CD8-positive, alpha-beta memory T cell (primary cell): Measurements from ENCODE around the gene ESYT3. TPM values are rescaled to one million over a fixed set of nuclear protein-coding genes. Genes with fewer than 3 reads are reported as not detected.
"Not testable (repeated sequence)": the region's sequence is repeated elsewhere in the genome, so short reads cannot be mapped to it uniquely, and the experiment has no call there.

Experiments used
- CTCF ChIA-PET: fragments of 350-600 bp; sonication (Branson Sonifier 250); formaldehyde crosslinking; loops from one replicate; lab custom pipeline; 2021; ENCODE audit warnings: antibody characterized with exemption; lab: Charles Lee
- POLR2A ChIA-PET: fragments of 350-600 bp; sonication (Branson Sonifier 250); formaldehyde crosslinking; loops from one replicate; lab custom pipeline; 2021; ENCODE audit warnings: antibody characterized with exemption; lab: Charles Lee
- DNase-seq, 5 donors: peaks; one replicate each; pipeline versions ENCODE4 v3.0.0 to v3.0.0-alpha.2; 2020 to 2022; ENCODE audit warnings: mixed read lengths in 1 of 5
- H3K27ac ChIP-seq: one replicate; pipeline ENCODE4 v1.7.0; 2013; ENCODE audit warnings: low read depth, mild to moderate bottlenecking, low read length, moderate library complexity
- H3K27me3 ChIP-seq: 2 replicates; pipeline ENCODE4 v1.7.0; 2013; ENCODE audit warnings: low read length, mild to moderate bottlenecking; ENCODE audit not compliant: insufficient read depth, poor library complexity, severe bottlenecking
- H3K36me3 ChIP-seq: 2 replicates; pipeline ENCODE4 v1.7.0; 2013; ENCODE audit warnings: mild to moderate bottlenecking, low read length, moderate library complexity; ENCODE audit not compliant: insufficient read depth
- H3K4me1 ChIP-seq: 2 replicates; pipeline ENCODE4 v1.7.0; 2013; ENCODE audit warnings: mild to moderate bottlenecking, low read length, moderate library complexity; ENCODE audit not compliant: insufficient read depth
- H3K4me3 ChIP-seq: 2 replicates; pipeline ENCODE4 v1.7.0; 2013; ENCODE audit warnings: mild to moderate bottlenecking, low read length
- H3K9me3 ChIP-seq: 2 replicates; pipeline ENCODE4 v1.7.0; 2013; ENCODE audit warnings: mild to moderate bottlenecking, low read length
- H3K27ac Mint-ChIP-seq, 8 donors: one replicate each; pipeline ENCODE4 v1.8.0; 2020 to 2021; ENCODE audit warnings: mixed read lengths in 8 of 8, mild to moderate bottlenecking in 6 of 8, inconsistent platforms in 3 of 8, moderate library complexity in 3 of 8
- H3K27me3 Mint-ChIP-seq, 2 donors: one replicate each; pipeline ENCODE4 v1.8.0; 2020 to 2021; ENCODE audit warnings: mixed read lengths in 2 of 2, mild to moderate bottlenecking in 1 of 2, moderate library complexity in 1 of 2
- H3K36me3 Mint-ChIP-seq, 3 donors: one replicate each; pipeline ENCODE4 v1.8.0; 2020 to 2021; ENCODE audit warnings: mixed read lengths in 3 of 3, inconsistent platforms in 1 of 3, mild to moderate bottlenecking in 1 of 3
- H3K4me1 Mint-ChIP-seq, 3 donors: one replicate each; pipeline ENCODE4 v1.8.0; 2020 to 2021; ENCODE audit warnings: mixed read lengths in 3 of 3, inconsistent platforms in 1 of 3, mild to moderate bottlenecking in 1 of 3
- H3K4me3 Mint-ChIP-seq, 7 donors: one replicate each; pipeline ENCODE4 v1.8.0; 2020 to 2021; ENCODE audit warnings: mixed read lengths in 7 of 7, mild to moderate bottlenecking in 6 of 7, moderate library complexity in 4 of 7, inconsistent platforms in 2 of 7
- H3K9me3 Mint-ChIP-seq, 5 donors: one replicate each; pipeline ENCODE4 v1.8.0; 2020 to 2022; ENCODE audit warnings: mixed read lengths in 5 of 5, mild to moderate bottlenecking in 3 of 5, moderate library complexity in 2 of 5, inconsistent platforms in 1 of 5
- polyA plus RNA-seq: library from polyadenylated mRNA; unstranded; fragments of 300-500 nt; fragmentation: Illumina TruSeq; gene quantifications from one replicate; pipeline ENCODE4 v1.2.3, GENCODE V29; 2021
- total RNA-seq, 2 experiments: library from RNA; stranded (reverse); gene quantifications; one replicate each; pipeline ENCODE4 v1.2.3, GENCODE V29; 2021

ESYT3 gene
- total and polyA plus RNA-seq, 3 experiments from 2014 or later, result 0.07 TPM; not detected in 1

DNA sequence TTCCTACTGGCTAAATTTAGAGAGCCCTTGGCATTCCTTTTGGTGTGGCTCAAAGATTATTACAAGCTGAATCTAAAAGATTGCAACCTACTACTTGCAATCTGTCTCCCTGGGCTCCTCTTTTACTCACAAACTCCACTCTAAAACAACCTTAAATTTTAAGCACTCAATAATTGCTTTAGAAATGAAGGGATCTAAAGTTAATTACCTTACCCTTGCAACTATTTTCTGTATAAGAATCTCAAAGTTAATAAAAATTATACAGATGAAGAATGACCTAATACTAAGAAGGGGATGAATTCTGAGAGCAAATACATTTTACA is 60.2 kb downstream of the ESYT3 start:
- H3K4me1 Mint-ChIP-seq, result no peaks in the 10 kb centered on the region
- no peaks in the 10 kb centered on the region for H3K27me3 ChIP-seq
- H3K36me3 Mint-ChIP-seq, result peaks cover 12 to 48% (median 32%) of the 10 kb centered on the region in 3 donors
- DNase-seq, result no peak
- H3K4me3 Mint-ChIP-seq, result no peak overlapping the region
- peaks cover 16 to 31% (median 17%) of the 10 kb centered on the region in 5 donors for H3K9me3 Mint-ChIP-seq
- no peaks in the 10 kb centered on the region for H3K9me3 ChIP-seq
- ChIA-PET POLR2A (no interaction called here), CTCF (no interaction called here)
- peaks cover 0 to 7% of the 10 kb centered on the region in 2 donors for H3K27me3 Mint-ChIP-seq
- H3K27ac Mint-ChIP-seq, result peak overlapping the region in 1 of 8 donors; percentile 46
- H3K4me3 ChIP-seq, result no peak overlapping the region
- H3K27ac ChIP-seq, result no peak overlapping the region
- no peaks in the 10 kb centered on the region for H3K36me3 ChIP-seq
- H3K4me1 ChIP-seq, result no peaks in the 10 kb centered on the region

DNA sequence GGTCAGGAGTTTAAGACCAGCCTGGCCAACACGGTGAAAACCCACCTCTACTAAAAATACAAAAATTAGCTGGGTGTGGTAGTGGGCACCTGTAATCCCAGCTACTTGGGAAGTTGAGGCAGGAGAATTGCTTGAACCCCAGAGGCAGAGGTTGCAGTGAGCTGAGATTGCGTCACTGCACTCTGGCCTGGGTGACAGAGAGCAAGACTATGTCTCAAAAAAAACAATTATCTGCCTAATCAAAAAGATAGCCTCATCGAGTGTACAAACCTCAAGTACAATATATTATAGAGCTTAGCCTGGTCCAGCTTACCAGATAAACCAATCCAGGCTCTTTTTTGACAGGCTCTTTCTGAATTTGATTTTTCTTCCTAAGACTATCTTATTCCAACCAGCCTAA is 61.2 kb downstream of the ESYT3 start:
- H3K9me3 ChIP-seq, H3K4me1 ChIP-seq, H3K4me3 ChIP-seq, H3K36me3 ChIP-seq, POLR2A ChIA-PET, H3K27ac ChIP-seq, CTCF ChIA-PET, H3K27me3 ChIP-seq, DNase-seq, H3K4me3 Mint-ChIP-seq, H3K27ac Mint-ChIP-seq, H3K27me3 Mint-ChIP-seq, H3K4me1 Mint-ChIP-seq: not testable (repeated sequence)
- Mint-ChIP-seq H3K36me3 (peaks cover 14 to 51% (median 39%) of the 10 kb centered on the region in 3 donors), H3K9me3 (peaks cover 7 to 23% (median 13%) of the 10 kb centered on the region in 5 donors)

DNA sequence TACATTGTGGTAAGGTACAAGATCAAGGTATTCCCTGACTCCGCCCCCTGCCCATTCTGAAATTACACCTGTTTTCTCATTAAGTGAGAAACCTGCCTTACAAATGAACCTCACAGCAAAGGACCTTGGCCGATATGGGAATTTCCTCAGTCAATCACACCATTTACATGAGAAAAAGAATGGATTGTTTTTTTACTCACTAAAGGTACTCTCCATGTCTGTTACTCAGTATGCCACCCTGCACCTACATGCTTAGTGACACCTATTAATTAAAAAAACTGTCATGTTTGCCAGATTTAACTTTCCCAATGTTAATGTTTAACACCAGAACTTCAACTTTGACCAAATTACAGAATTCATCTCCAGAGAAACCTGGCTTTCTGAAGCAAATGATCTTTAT is 62.0 kb downstream of the ESYT3 start:
- Histone ChIP-seq H3K27ac (no peak overlapping the region), H3K9me3 (no peaks in the 10 kb centered on the region), H3K36me3 (no peaks in the 10 kb centered on the region), H3K27me3 (no peaks in the 10 kb centered on the region), H3K4me3 (no peak overlapping the region), H3K4me1 (no peaks in the 10 kb centered on the region)
- peak overlapping the region in 1 of 8 donors; percentile 43 for H3K27ac Mint-ChIP-seq
- peaks cover 14 to 44% (median 39%) of the 10 kb centered on the region in 3 donors for H3K36me3 Mint-ChIP-seq
- DNase-seq, result no peak
- H3K4me3 Mint-ChIP-seq, result no peak overlapping the region
- ChIA-PET POLR2A (no interaction called here), CTCF (no interaction called here)
- H3K27me3 Mint-ChIP-seq, result peaks cover 0 to 7% of the 10 kb centered on the region in 2 donors
- H3K4me1 Mint-ChIP-seq, result no peaks in the 10 kb centered on the region
- H3K9me3 Mint-ChIP-seq, result peaks cover 0 to 16% (median 5%) of the 10 kb centered on the region in 5 donors

DNA sequence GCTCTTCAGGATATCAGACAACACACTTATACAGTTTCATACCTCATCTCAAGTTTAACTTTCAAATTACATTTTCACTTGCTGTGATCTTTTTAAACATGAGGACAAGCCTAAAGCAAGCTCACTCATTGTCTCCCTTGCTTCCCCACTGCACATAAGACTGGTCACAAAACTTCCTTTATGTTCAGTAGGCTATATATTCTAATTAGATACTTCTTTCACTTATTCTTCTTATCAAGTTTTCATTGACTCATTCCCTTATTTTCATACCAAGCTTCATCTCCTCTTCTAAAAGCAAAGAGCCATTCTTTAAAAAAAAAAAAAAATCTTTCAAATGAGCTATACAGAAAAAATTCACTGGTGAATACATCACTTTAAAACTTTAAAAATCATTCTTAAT is 62.6 kb downstream of the ESYT3 start:
- Histone ChIP-seq H3K9me3 (no peaks in the 10 kb centered on the region), H3K27me3 (no peaks in the 10 kb centered on the region), H3K4me3 (no peak overlapping the region), H3K36me3 (no peaks in the 10 kb centered on the region), H3K27ac (no peak overlapping the region), H3K4me1 (no peaks in the 10 kb centered on the region)
- Mint-ChIP-seq H3K36me3 (peaks cover 14 to 41% (median 39%) of the 10 kb centered on the region in 3 donors), H3K9me3 (peaks cover 0 to 11% (median 4%) of the 10 kb centered on the region in 5 donors), H3K4me3 (no peak overlapping the region), H3K27ac (no peak overlapping the region), H3K27me3 (peaks cover 0 to 4% of the 10 kb centered on the region in 2 donors), H3K4me1 (no peaks in the 10 kb centered on the region)
- DNase-seq, result no peak
- ChIA-PET CTCF (no interaction called here), POLR2A (no interaction called here)

DNA sequence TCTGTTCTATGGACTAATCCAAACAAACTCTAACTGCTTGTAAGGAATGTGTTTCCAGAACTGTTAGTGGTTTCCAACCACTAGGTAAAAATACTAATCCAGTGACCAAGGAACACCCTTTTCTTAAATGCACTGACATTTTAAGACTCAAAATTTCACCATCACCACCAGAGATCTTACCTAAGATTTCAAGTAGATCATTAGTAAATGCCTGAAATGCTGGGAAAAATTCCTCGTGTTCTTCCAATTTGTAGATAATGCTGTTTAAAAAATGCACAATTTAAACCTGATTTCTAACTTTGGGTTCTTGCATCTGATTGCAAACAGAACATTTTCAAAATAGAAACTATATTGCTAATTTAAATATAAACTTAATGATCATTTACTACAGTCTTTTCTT is 63.4 kb downstream of the ESYT3 start:
- H3K36me3 Mint-ChIP-seq, result peaks cover 14 to 39% (median 39%) of the 10 kb centered on the region in 3 donors
- H3K4me3 ChIP-seq, result no peak overlapping the region
- H3K27ac ChIP-seq, result no peak overlapping the region
- H3K9me3 ChIP-seq, result no peaks in the 10 kb centered on the region
- H3K27me3 ChIP-seq, result no peaks in the 10 kb centered on the region
- no peak for DNase-seq
- ChIA-PET POLR2A (no interaction called here), CTCF (no interaction called here)
- no peaks in the 10 kb centered on the region for H3K4me1 ChIP-seq
- H3K27ac Mint-ChIP-seq, result no peak overlapping the region
- H3K4me1 Mint-ChIP-seq, result no peaks in the 10 kb centered on the region
- peaks cover 0 to 6% (median 0%) of the 10 kb centered on the region in 5 donors for H3K9me3 Mint-ChIP-seq
- no peaks in the 10 kb centered on the region for H3K36me3 ChIP-seq
- peaks cover 0 to 4% of the 10 kb centered on the region in 2 donors for H3K27me3 Mint-ChIP-seq
- no peak overlapping the region for H3K4me3 Mint-ChIP-seq

DNA sequence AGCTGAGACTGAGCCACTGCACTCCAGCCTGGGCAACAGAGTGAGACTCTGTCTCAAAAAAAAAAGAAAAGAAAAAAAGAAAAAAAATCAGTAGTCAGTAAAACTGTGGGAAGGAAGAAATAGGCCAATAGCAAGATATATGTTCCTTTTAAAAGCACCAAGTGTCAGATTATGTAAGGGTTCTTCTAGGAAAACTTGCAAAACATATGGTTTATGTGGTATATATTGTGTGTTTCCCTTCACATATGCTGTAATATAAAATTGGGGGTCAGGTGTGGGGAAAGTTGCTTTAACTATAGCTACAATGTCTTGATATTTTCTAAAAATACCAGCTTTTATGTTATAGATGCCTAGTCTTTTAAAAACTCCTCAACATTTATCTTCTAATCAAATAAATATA is 64.6 kb downstream of the ESYT3 start:
- no peak for DNase-seq
- POLR2A ChIA-PET, result no interaction called here
- Histone ChIP-seq H3K4me3 (no peak overlapping the region), H3K4me1 (no peaks in the 10 kb centered on the region), H3K36me3 (no peaks in the 10 kb centered on the region), H3K27me3 (no peaks in the 10 kb centered on the region), H3K9me3 (no peaks in the 10 kb centered on the region), H3K27ac (no peak overlapping the region)
- H3K27me3 Mint-ChIP-seq, result no peaks in the 10 kb centered on the region
- H3K36me3 Mint-ChIP-seq, result peaks cover 9 to 37% (median 31%) of the 10 kb centered on the region in 3 donors
- no peak overlapping the region for H3K27ac Mint-ChIP-seq
- no peak overlapping the region for H3K4me3 Mint-ChIP-seq
- no peaks in the 10 kb centered on the region for H3K4me1 Mint-ChIP-seq
- H3K9me3 Mint-ChIP-seq, result peaks cover 0 to under 1% (median 0%) of the 10 kb centered on the region in 5 donors
- CTCF ChIA-PET, result no interaction called here

DNA sequence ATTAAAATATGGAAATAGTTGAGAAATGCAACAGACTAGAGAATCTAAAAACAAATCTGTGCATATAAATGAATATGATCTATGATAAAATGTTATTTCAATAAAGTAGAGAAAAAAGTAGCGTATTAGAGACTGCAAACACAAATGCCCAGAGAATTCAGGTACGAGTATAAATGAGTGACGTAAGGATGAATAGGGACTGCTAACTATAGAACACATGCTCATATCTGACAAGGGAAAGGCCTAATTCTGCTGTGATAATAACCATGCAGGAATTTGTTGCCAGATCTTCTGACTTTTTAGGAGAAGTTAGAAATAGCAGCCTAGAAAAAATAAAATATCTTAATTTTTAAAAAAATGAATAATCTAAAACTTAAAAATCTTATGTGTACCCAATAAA is 73.1 kb downstream of the ESYT3 start:
- ChIA-PET POLR2A (no interaction called here), CTCF (no interaction called here)
- Mint-ChIP-seq H3K27me3 (no peaks in the 10 kb centered on the region), H3K9me3 (no peaks in the 10 kb centered on the region), H3K4me3 (no peak overlapping the region), H3K27ac (no peak overlapping the region), H3K36me3 (peaks cover 11 to 34% (median 19%) of the 10 kb centered on the region in 3 donors), H3K4me1 (no peaks in the 10 kb centered on the region)
- no peak for DNase-seq
- H3K27me3 ChIP-seq, result no peaks in the 10 kb centered on the region
- no peak overlapping the region for H3K27ac ChIP-seq
- no peak overlapping the region for H3K4me3 ChIP-seq
- H3K4me1 ChIP-seq, result no peaks in the 10 kb centered on the region
- no peaks in the 10 kb centered on the region for H3K9me3 ChIP-seq
- H3K36me3 ChIP-seq, result no peaks in the 10 kb centered on the region

DNA sequence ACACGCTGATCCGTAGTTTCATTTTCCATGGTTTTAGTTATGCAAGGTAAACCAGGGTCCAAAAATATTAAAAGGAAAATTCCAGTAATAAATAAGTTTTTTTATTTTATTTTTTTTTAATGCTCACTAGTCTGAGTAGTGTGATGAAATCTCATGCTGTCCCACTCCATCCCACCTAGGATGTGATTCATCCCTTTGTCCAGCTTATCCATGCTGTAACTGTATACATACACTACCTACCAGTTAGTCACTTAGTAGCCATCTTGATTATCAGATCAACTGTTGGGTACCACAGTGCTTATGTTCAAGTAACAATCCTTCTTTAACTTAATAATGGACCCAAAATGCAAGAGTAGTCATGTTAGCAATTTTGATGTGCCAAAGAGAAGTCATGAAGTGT is 75.2 kb downstream of the ESYT3 start:
- CTCF ChIA-PET, result no interaction called here
- H3K4me3 Mint-ChIP-seq, result no peak overlapping the region
- Histone ChIP-seq H3K36me3 (no peaks in the 10 kb centered on the region), H3K9me3 (no peaks in the 10 kb centered on the region), H3K4me1 (no peaks in the 10 kb centered on the region), H3K4me3 (no peak overlapping the region), H3K27me3 (no peaks in the 10 kb centered on the region), H3K27ac (no peak overlapping the region)
- no peaks in the 10 kb centered on the region for H3K27me3 Mint-ChIP-seq
- POLR2A ChIA-PET, result no interaction called here
- no peaks in the 10 kb centered on the region for H3K9me3 Mint-ChIP-seq
- H3K27ac Mint-ChIP-seq, result no peak overlapping the region
- DNase-seq, result no peak
- peaks cover 0 to 7% (median 0%) of the 10 kb centered on the region in 3 donors for H3K4me1 Mint-ChIP-seq
- H3K36me3 Mint-ChIP-seq, result peaks cover 9 to 25% (median 16%) of the 10 kb centered on the region in 3 donors

DNA sequence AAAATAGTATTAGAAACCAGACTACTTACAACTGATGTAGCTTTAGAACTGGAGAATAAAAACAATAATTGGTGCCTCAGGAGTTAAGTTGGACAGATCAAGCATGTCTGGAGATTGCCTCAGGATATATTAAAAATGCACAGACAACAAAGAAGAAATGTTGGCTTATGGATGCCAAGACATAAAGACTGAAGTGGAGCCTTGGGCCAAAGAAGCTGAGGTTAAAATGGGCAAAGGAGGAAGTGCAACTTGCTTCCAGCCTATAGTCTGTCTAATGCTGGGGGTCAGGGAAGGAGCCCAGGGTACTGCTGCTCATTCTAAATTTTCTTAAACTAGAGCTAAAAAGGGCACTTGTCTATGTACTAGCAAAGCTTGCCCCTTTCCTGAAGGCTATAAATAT is 77.5 kb downstream of the ESYT3 start:
- no peak for DNase-seq
- no peaks in the 10 kb centered on the region for H3K27me3 ChIP-seq
- Mint-ChIP-seq H3K4me3 (no peak overlapping the region), H3K36me3 (peaks cover 15 to 27% (median 26%) of the 10 kb centered on the region in 3 donors), H3K27me3 (no peaks in the 10 kb centered on the region), H3K4me1 (peaks cover 0 to 7% (median 0%) of the 10 kb centered on the region in 3 donors), H3K9me3 (no peaks in the 10 kb centered on the region), H3K27ac (no peak overlapping the region)
- H3K4me1 ChIP-seq, result no peaks in the 10 kb centered on the region
- no peaks in the 10 kb centered on the region for H3K36me3 ChIP-seq
- no peak overlapping the region for H3K27ac ChIP-seq
- POLR2A ChIA-PET, result no interaction called here
- H3K9me3 ChIP-seq, result no peaks in the 10 kb centered on the region
- CTCF ChIA-PET, result no interaction called here
- no peak overlapping the region for H3K4me3 ChIP-seq
